HepG2 (cell line): ENCODE measurements around the gene ACACB. TPM values are rescaled to one million over a fixed set of nuclear protein-coding genes. Genes with fewer than 3 reads are reported as not detected.
A peak's percentile ranks its signal among the peaks of the same experiment; 100 is the strongest.

ENCODE experiments used
- HDAC6 ChIP-seq: fragments of 200-600 bp; sonication (generic); IDR thresholded peaks from 2 replicates; pipeline ENCODE4 v1.7.0; 2017; ENCODE audit warnings: mild to moderate bottlenecking, antibody characterized with exemption, low read length, low read depth
- KDM5B ChIP-seq: sonication (generic); formaldehyde crosslinking; IDR thresholded peaks from 2 replicates; pipeline ENCODE4 v1.4.0; 2020; ENCODE audit warnings: missing genetic modification reagents, mild to moderate bottlenecking, borderline replicate concordance
- ZKSCAN8 ChIP-seq: IDR thresholded peaks from 2 replicates; pipeline ENCODE4 v1.6.1; 2016; ENCODE audit warnings: borderline replicate concordance, missing genetic modification reagents, missing compliant biosample characterization
- ZNF333 ChIP-seq: sonication (generic); formaldehyde crosslinking; IDR thresholded peaks from 2 replicates; pipeline ENCODE4 v1.4.0; 2020; ENCODE audit warnings: mild to moderate bottlenecking, missing genetic modification reagents, borderline replicate concordance
- ZNF646 ChIP-seq: sonication (generic); formaldehyde crosslinking; IDR thresholded peaks from 2 replicates; pipeline ENCODE4 v1.9.0; 2021; ENCODE audit warnings: mild to moderate bottlenecking, missing genetic modification reagents
- ZNF883 ChIP-seq: sonication (generic); formaldehyde crosslinking; IDR thresholded peaks from 2 replicates; pipeline ENCODE4 v1.5.1; 2020; ENCODE audit warnings: mild to moderate bottlenecking, missing genetic modification reagents; ENCODE audit errors: not compliant biosample characterization
- polyA plus RNA-seq, 8 experiments: library from polyadenylated mRNA; depleted of rRNA in 3 of 8; stranded (reverse) in 7 of 8; unstranded in 1 of 8; fragments of >200 nt; fragmentation: Illumina TruSeq in 4 of 8; extraction: Trizol in 4 of 8; gene quantifications; 2 replicates each; pipeline versions ENCODE4 v1.2.1 to v1.2.3, GENCODE V29; 2011 to 2016; ENCODE audit warnings: low read depth in 4 of 8, missing spikeins in 1 of 8, mixed read lengths in 1 of 8; ENCODE audit not compliant: insufficient read depth in 1 of 8
- total RNA-seq, 5 experiments: library from RNA; depleted of rRNA; stranded (reverse); fragments of >200 nt; fragmentation: Illumina TruSeq; extraction: Trizol; gene quantifications; 2 replicates each; pipeline ENCODE4 v1.2.3, GENCODE V29; 2016; ENCODE audit warnings: low read depth in 1 of 5

ACACB gene
- total and polyA plus RNA-seq, 2 of the 13 experiments (the other 11 are each of a cell fraction or from before 2014, with no cell fraction given), result 6.2 to 8.6 TPM

GRCh38 chr12:109291521-109292341 lies 175.3 kb downstream of the ACACB start (continued):
- TF ChIP-seq ZKSCAN8 (CRISPR knock-in tag), result no peak
- no peak for TF ChIP-seq ZNF333 (CRISPR knock-in tag)
- TF ChIP-seq ZNF883 (CRISPR knock-in tag), result peak; percentile 26
- TF ChIP-seq ZNF646 (CRISPR knock-in tag), result no peak
- TF ChIP-seq HDAC6, result no peak
- TF ChIP-seq KDM5B (CRISPR knock-in tag), result 0 out of 2 replicates have a peak, but pooled peaks have one; percentile 20
